RCC 7860 (cell line): ENCODE data around the gene TLL1.

Experiments used
- DNase-seq: peaks from one replicate; pipeline ENCODE4 v3.0.0-alpha.2; 2015; ENCODE audit warnings: low spot score
- FAIRE-seq: peaks from 2 replicates; lab custom pipeline; 2012; peaks lifted over from hg19 to GRCh38; lab: Jason Lieb, UNC

TLL1 gene

GRCh38 chr4:165879641-165880040, 6.6 kb downstream of the TLL1 start:
- FAIRE-seq (no peak), DNase-seq (no peak)

GRCh38 chr4:165894159-165894558, 21.1 kb downstream of the TLL1 start:
- DNase-seq (no peak), FAIRE-seq (no peak)

- no peak for FAIRE-seq
These were observed 32.5 kb downstream of the TLL1 start for GRCh38 chr4:165905405-165906027.

GRCh38 chr4:165906272-165906671, 33.2 kb downstream of the TLL1 start:
- DNase-seq (no peak), FAIRE-seq (no peak)

More at GRCh38 chr4:165905405-165906027, 32.5 kb downstream of the TLL1 start:
- DNase-seq = no peak

- FAIRE-seq (no peak), DNase-seq (no peak)
These were observed 36.9 kb downstream of the TLL1 start for GRCh38 chr4:165909947-165910346.

GRCh38 chr4:165915215-165915614, 42.2 kb downstream of the TLL1 start:
- DNase-seq = no peak
- FAIRE-seq = no peak

GRCh38 chr4:165921546-165921945, 48.5 kb downstream of the TLL1 start:
- DNase-seq (no peak), FAIRE-seq (no peak)

- FAIRE-seq (no peak), DNase-seq (no peak)
These were observed 49.7 kb downstream of the TLL1 start for GRCh38 chr4:165922747-165923146.

- no peak for FAIRE-seq
- DNase-seq = no peak
These were observed 53.3 kb downstream of the TLL1 start for GRCh38 chr4:165926307-165926706.

GRCh38 chr4:165927366-165927765, 54.3 kb downstream of the TLL1 start:
- DNase-seq (no peak), FAIRE-seq (no peak)

- no peak for FAIRE-seq
- no peak for DNase-seq
These were observed 54.8 kb downstream of the TLL1 start for GRCh38 chr4:165927815-165928214.

GRCh38 chr4:165928601-165929000, 55.6 kb downstream of the TLL1 start:
- DNase-seq (no peak), FAIRE-seq (no peak)

- DNase-seq = no peak
- no peak for FAIRE-seq
These were observed 56.6 kb downstream of the TLL1 start for GRCh38 chr4:165929662-165930061.

GRCh38 chr4:165931741-165932140, 58.7 kb downstream of the TLL1 start:
- DNase-seq (no peak), FAIRE-seq (no peak)

GRCh38 chr4:165944900-165945299, 71.9 kb downstream of the TLL1 start:
- no peak for FAIRE-seq
- no peak for DNase-seq

- FAIRE-seq = no peak
- DNase-seq = no peak
These were observed 73.0 kb downstream of the TLL1 start for GRCh38 chr4:165945991-165946390.

- FAIRE-seq (no peak), DNase-seq (no peak)
These were observed 74.0 kb downstream of the TLL1 start for GRCh38 chr4:165947019-165947418.

- DNase-seq (no peak), FAIRE-seq (no peak)
These were observed 80.1 kb downstream of the TLL1 start for GRCh38 chr4:165953181-165953580.

GRCh38 chr4:165963621-165964020, 90.6 kb downstream of the TLL1 start:
- no peak for DNase-seq
- no peak for FAIRE-seq

GRCh38 chr4:165964591-165964990, 91.6 kb downstream of the TLL1 start:
- no peak for FAIRE-seq
- DNase-seq = no peak

- peak; percentile 24 for DNase-seq
These were observed 92.5 kb downstream of the TLL1 start for GRCh38 chr4:165965503-165965902.

GRCh38 chr4:165966833-165967232, 93.8 kb downstream of the TLL1 start:
- FAIRE-seq (no peak), DNase-seq (no peak)

More at GRCh38 chr4:165965503-165965902, 92.5 kb downstream of the TLL1 start:
- FAIRE-seq = no peak

- FAIRE-seq = no peak
- DNase-seq = no peak
These were observed 94.4 kb downstream of the TLL1 start for GRCh38 chr4:165967486-165967885.
